K562 (cell line): ENCODE results near the gene PRIM1. TPM values are rescaled to one million over a fixed set of nuclear protein-coding genes. Genes with fewer than 3 reads are reported as not detected.
A peak's percentile ranks its signal among the peaks of the same experiment; 100 is the strongest.

Source experiments
- ATAC-seq: fragments of 200-7000 bp; cut with Tn5 transposase; 3 replicates; pipeline ENCODE4 v1.9.1; 2020; ENCODE audit warnings: moderate library complexity
- BruUV-seq: library from RNA; stranded (reverse); fragments of 400-500 nt; replicated peaks from 2 replicates; lab custom pipeline; 2021; lab: Mats Ljungman, UMichigan
- CTCF ChIA-PET: fragments of 300-600 bp; formaldehyde crosslinking; extraction: SDS; loops from one replicate; lab custom pipeline; 2021; ENCODE audit warnings: low intra/inter-chr PET ratio; lab: Yijun Ruan, JAX
- POLR2A ChIA-PET: fragments of 300-600, 350-650 bp; sonication (Branson Sonifier 250); formaldehyde crosslinking; extraction: SDS; loops from one replicate; lab custom pipeline; 2021; ENCODE audit warnings: antibody characterized with exemption, inconsistent platforms; lab: Yijun Ruan, JAX
- DNase-seq, 4 experiments: peaks; one replicate each; pipeline versions ENCODE4 v3.0.0 to v3.0.0-alpha.2; 2011 to 2018; ENCODE audit warnings: low spot score in 3 of 4, mixed read lengths in 3 of 4; ENCODE audit errors: extremely low read depth in 1 of 4
- FAIRE-seq: peaks from 2 replicates; lab custom pipeline; 2011; peaks lifted over from hg19 to GRCh38; lab: Jason Lieb, UNC
- H2AFZ ChIP-seq: 2 replicates; pipeline ENCODE4 v1.6.0; 2011; ENCODE audit warnings: low read depth, low read length, control low read depth, inconsistent platforms
- H3K27ac ChIP-seq: fragments of 200-600 bp; 3 replicates; pipeline ENCODE4 v1.8.0; 2011; ENCODE audit warnings: low read depth, mild to moderate bottlenecking, control low read depth, inconsistent platforms, low read length, moderate library complexity, mixed read lengths; ENCODE audit errors: extremely low read depth
- H3K27me3 ChIP-seq, 2 experiments: fragments of 300-600 bp in 1 of 2; 2 replicates in 1 of 2; 3 replicates in 1 of 2; pipeline versions ENCODE4 v1.6.0 to v1.8.0; 2011; ENCODE audit warnings: inconsistent platforms in 2 of 2, low read length in 2 of 2, mild to moderate bottlenecking in 1 of 2, mixed read lengths in 1 of 2, moderate library complexity in 1 of 2; ENCODE audit not compliant: control insufficient read depth in 2 of 2, insufficient read depth in 2 of 2
- H3K36me3 ChIP-seq: fragments of 300-600 bp; 3 replicates; pipeline ENCODE4 v1.8.0; 2011; ENCODE audit warnings: mild to moderate bottlenecking, low read length, inconsistent platforms; ENCODE audit not compliant: control insufficient read depth, insufficient read depth
- H3K4me1 ChIP-seq, 2 experiments: fragments of 200-600 bp in 1 of 2; replicated peaks in 1 of 2; 2 replicates in 1 of 2; 3 replicates in 1 of 2; pipeline versions ENCODE4 v1.5.1 to v1.8.0; 2011; ENCODE audit warnings: inconsistent platforms in 2 of 2, low read length in 2 of 2, mild to moderate bottlenecking in 1 of 2, mixed read lengths in 1 of 2, moderate library complexity in 1 of 2; ENCODE audit not compliant: control insufficient read depth in 2 of 2, insufficient read depth in 2 of 2
- H3K4me2 ChIP-seq: 2 replicates; pipeline ENCODE4 v1.6.1; 2011; ENCODE audit warnings: low read length, control low read depth, inconsistent platforms, mixed read lengths; ENCODE audit not compliant: insufficient read depth
- H3K4me3 ChIP-seq: fragments of 200-600 bp; sonication (generic), shearing (Covaris generic); 2 replicates; pipeline ENCODE4 v1.5.1; 2016; ENCODE audit warnings: control low read depth, inconsistent platforms
- H3K79me2 ChIP-seq: fragments of 200-600 bp; 3 replicates; pipeline ENCODE4 v1.8.0; 2011; ENCODE audit warnings: low read length, inconsistent platforms; ENCODE audit not compliant: control insufficient read depth, insufficient read depth
- H3K9ac ChIP-seq, 2 experiments: 2 replicates each; pipeline versions ENCODE4 v1.6.0 to v1.6.1; 2011; ENCODE audit warnings: low read depth in 2 of 2, low read length in 2 of 2, control low read depth in 1 of 2, inconsistent platforms in 1 of 2, mild to moderate bottlenecking in 1 of 2, mixed read lengths in 1 of 2; ENCODE audit not compliant: insufficient read depth in 1 of 2
- H3K9me1 ChIP-seq: one replicate; pipeline ENCODE4 v1.6.0; 2011; ENCODE audit warnings: inconsistent platforms, mild to moderate bottlenecking, low read length, moderate library complexity; ENCODE audit not compliant: control insufficient read depth, insufficient read depth
- H3K9me3 ChIP-seq: replicated peaks from 2 replicates; pipeline ENCODE4 v1.5.1; 2011; ENCODE audit warnings: low read depth, low read length, inconsistent platforms; ENCODE audit not compliant: control insufficient read depth, insufficient read depth
- H4K20me1 ChIP-seq: replicated peaks from 2 replicates; pipeline ENCODE4 v1.6.1; 2011; ENCODE audit warnings: low read length, inconsistent platforms, mixed read lengths; ENCODE audit not compliant: control insufficient read depth, insufficient read depth
- C11orf30 ChIP-seq: fragments of 450-650 bp; IDR thresholded peaks from 2 replicates; pipeline ENCODE4 v1.6.1; 2016; ENCODE audit warnings: low read depth, mild to moderate bottlenecking
- CXXC5 ChIP-seq: fragments of 250-450 bp; sonication (Bioruptor Pico); IDR thresholded peaks from 2 replicates; pipeline ENCODE4 v1.8.0; 2022; ENCODE audit warnings: inconsistent platforms, mild to moderate bottlenecking, moderate library complexity
- EP400 ChIP-seq: fragments of 450-650 bp; IDR thresholded peaks from 2 replicates; pipeline ENCODE4 v1.6.1; 2017; ENCODE audit warnings: antibody characterized with exemption, mild to moderate bottlenecking, moderate library complexity
- KHSRP ChIP-seq: fragments of 450-650 bp; IDR thresholded peaks from 2 replicates; pipeline ENCODE4 v1.6.1; 2017
- POU5F1 ChIP-seq: fragments of 150-350 bp; IDR thresholded peaks from 2 replicates; pipeline ENCODE4 v1.6.1; 2014; ENCODE audit warnings: borderline replicate concordance, low read length, low read depth, mild to moderate bottlenecking; ENCODE audit not compliant: partially characterized antibody
- TEAD1 ChIP-seq, 2 experiments: fragments of 450-650 bp in 1 of 2; sonication (generic) in 1 of 2; formaldehyde crosslinking; IDR thresholded peaks; 2 replicates each; pipeline versions ENCODE4 v1.4.0 to v1.8.0; 2020 to 2022; ENCODE audit warnings: mild to moderate bottlenecking in 2 of 2, missing genetic modification reagents in 1 of 2
- WGBS: fragments of 100-300 bp; shearing (Covaris generic); methylation state at CpG from one replicate; pipeline ENCODE4 v1.1.6; 2016; ENCODE audit warnings: low coverage, mixed read lengths; ENCODE audit not compliant: insufficient coverage; ENCODE audit errors: missing lambda C conversion rate; 5-methylcytosine and 5-hydroxymethylcytosine counted together
- in situ Hi-C: fragments of 300-500 bp; cut with MboI; formaldehyde crosslinking; loops from 4 replicates; pipeline ENCODE4 v1.15.0; 2018; ENCODE audit warnings: inconsistent platforms, mixed read lengths
- intact Hi-C: fragments of 100-400 bp; cut with micrococcal nuclease; formaldehyde crosslinking; loops from 2 replicates; pipeline ENCODE4 v1.14.2; 2022
- polyA plus RNA-seq, 8 experiments: library from polyadenylated mRNA; depleted of rRNA in 4 of 8; stranded (reverse) in 5 of 8; unstranded in 3 of 8; fragments of >200 nt; fragmentation: Nextera tagmentation in 2 of 8; fragmentation: Illumina TruSeq in 1 of 8; extraction: Ambion mirVana in 2 of 8; extraction: Trizol in 1 of 8; gene quantifications; 2 replicates each; pipeline versions ENCODE4 v1.2.1 to v1.2.3, GENCODE V29; 2011 to 2014; ENCODE audit warnings: inconsistent platforms in 1 of 8, missing spikeins in 1 of 8
- total RNA-seq, 7 experiments: library from RNA; depleted of rRNA in 6 of 7; stranded (reverse); fragments of >200 nt in 6 of 7; fragmentation: Illumina TruSeq in 2 of 7; extraction: Trizol in 2 of 7; gene quantifications; 2 replicates each; pipeline versions ENCODE4 v1.2.1 to v1.2.3, GENCODE V29; 2011 to 2021; ENCODE audit warnings: low replicate concordance in 1 of 7
- TF ChIP-seq, protein P1 (sequence below): fragments of 450-650 bp; IDR thresholded peaks from 2 replicates; pipeline ENCODE4 v1.6.1; 2016; ENCODE audit warnings: low read depth
- TF ChIP-seq, protein P2 (sequence below), 2 experiments: fragments of 450-650 bp in 1 of 2; IDR thresholded peaks; 2 replicates each; pipeline ENCODE4 v1.6.1; 2011 to 2017; ENCODE audit warnings: low read depth in 2 of 2, antibody characterized with exemption in 1 of 2, borderline replicate concordance in 1 of 2, low read length in 1 of 2, mild to moderate bottlenecking in 1 of 2, mixed read lengths in 1 of 2; ENCODE audit not compliant: control insufficient read depth in 1 of 2

The PRIM1 gene
- total and polyA plus RNA-seq, 9 of the 15 experiments (the other 6 are each of a cell fraction or from before 2014, with no cell fraction given): 67.2 to 179 (median 140) TPM

DNA sequence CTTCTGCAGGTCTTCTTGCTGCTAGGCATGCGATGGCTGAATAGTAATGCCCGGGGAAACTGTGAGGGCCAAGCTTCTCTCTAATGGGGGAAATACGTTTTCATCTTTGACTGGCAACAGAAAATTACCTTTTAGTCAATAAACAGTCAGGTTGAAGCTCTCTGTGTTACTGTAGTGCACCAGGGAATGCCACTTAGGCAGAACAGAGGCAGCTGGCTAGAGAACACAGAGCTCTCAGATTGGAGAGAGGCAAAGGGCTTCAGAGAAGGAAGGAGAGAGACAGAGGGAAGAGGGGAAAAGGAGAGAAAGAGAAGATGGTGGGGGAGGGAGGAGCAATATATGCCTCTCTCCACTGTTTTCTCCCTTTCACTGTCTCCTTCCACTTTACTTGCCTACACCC lies 17.7 kb upstream of the PRIM1 start:
- Histone ChIP-seq H3K27ac (no peak overlapping the region), H3K4me3 (no peak overlapping the region), H2AFZ (peak overlapping the region; percentile 11; the same call in 1 of the 2 replicates), H3K9me3 (no peaks in the 10 kb centered on the region), H3K27me3 (no peaks in the 10 kb centered on the region), H3K4me1 (no peaks in the 10 kb centered on the region; a peak in 1 of 5 replicates), H3K9me1 (no peaks in the 10 kb centered on the region), H3K36me3 (no peaks in the 10 kb centered on the region), H4K20me1 (no peaks in the 10 kb centered on the region), H3K4me2 (no peak overlapping the region), H3K79me2 (no peaks in the 10 kb centered on the region), H3K9ac (no peak overlapping the region)
- in situ Hi-C loops: no loop called here
- intact Hi-C loops: no loop called here
- DNase-seq (no peak), FAIRE-seq (no peak), ATAC-seq (peak; percentile 30; the same call in 2 of the 3 replicates)
- ChIA-PET POLR2A (interaction anchor here (0.6 to 0.8 kb wide), 4 partner anchors 8 to 46 kb away, joined by 3 to 5 read pairs (median 4); no protein-coding TSS in a partner anchor), CTCF (no interaction called here)
- BruUV-seq: no TSS peak
- WGBS: 55% methylated on average over 3 of the region's 3 CpGs
- TF ChIP-seq CXXC5 (CRISPR knock-in tag) (no peak), C11orf30 (no peak), POU5F1 (no peak), EP400 (no peak), KHSRP (no peak), TEAD1 (CRISPR knock-in tag; IDR thresholded peaks at IDR 0.05) (no peak)
- TF ChIP-seq, protein P1, sequence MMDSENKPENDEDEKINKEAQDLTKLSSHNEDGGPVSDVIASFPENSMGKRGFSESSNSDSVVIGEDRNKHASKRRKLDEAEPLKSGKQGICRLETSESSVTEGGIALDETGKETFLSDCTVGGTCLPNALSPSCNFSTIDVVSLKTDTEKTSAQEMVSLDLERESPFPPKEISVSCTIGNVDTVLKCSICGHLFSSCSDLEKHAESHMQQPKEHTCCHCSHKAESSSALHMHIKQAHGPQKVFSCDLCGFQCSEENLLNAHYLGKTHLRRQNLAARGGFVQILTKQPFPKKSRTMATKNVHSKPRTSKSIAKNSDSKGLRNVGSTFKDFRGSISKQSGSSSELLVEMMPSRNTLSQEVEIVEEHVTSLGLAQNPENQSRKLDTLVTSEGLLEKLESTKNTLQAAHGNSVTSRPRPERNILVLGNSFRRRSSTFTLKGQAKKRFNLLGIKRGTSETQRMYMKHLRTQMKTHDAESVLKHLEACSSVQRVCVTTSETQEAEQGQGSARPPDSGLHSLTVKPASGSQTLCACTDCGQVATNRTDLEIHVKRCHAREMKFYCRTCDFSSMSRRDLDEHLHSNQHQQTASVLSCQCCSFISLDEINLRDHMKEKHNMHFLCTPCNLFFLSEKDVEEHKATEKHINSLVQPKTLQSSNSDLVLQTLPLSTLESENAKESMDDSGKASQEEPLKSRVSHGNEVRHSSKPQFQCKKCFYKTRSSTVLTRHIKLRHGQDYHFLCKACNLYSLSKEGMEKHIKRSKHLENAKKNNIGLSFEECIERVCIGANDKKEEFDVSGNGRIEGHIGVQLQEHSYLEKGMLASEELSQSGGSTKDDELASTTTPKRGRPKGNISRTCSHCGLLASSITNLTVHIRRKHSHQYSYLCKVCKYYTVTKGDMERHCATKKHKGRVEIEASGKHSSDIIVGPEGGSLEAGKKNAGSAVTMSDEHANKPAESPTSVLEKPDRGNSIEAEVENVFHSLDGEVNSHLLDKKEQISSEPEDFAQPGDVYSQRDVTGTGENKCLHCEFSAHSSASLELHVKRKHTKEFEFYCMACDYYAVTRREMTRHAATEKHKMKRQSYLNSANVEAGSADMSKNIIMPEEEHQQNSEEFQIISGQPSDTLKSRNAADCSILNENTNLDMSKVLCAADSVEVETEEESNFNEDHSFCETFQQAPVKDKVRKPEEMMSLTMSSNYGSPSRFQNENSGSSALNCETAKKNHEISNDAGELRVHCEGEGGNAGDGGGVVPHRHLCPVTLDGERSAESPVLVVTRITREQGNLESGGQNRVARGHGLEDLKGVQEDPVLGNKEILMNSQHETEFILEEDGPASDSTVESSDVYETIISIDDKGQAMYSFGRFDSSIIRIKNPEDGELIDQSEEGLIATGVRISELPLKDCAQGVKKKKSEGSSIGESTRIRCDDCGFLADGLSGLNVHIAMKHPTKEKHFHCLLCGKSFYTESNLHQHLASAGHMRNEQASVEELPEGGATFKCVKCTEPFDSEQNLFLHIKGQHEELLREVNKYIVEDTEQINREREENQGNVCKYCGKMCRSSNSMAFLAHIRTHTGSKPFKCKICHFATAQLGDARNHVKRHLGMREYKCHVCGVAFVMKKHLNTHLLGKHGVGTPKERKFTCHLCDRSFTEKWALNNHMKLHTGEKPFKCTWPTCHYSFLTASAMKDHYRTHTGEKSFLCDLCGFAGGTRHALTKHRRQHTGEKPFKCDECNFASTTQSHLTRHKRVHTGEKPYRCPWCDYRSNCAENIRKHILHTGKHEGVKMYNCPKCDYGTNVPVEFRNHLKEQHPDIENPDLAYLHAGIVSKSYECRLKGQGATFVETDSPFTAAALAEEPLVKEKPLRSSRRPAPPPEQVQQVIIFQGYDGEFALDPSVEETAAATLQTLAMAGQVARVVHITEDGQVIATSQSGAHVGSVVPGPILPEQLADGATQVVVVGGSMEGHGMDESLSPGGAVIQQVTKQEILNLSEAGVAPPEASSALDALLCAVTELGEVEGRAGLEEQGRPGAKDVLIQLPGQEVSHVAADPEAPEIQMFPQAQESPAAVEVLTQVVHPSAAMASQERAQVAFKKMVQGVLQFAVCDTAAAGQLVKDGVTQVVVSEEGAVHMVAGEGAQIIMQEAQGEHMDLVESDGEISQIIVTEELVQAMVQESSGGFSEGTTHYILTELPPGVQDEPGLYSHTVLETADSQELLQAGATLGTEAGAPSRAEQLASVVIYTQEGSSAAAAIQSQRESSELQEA: no peak
- TF ChIP-seq, protein P2, sequence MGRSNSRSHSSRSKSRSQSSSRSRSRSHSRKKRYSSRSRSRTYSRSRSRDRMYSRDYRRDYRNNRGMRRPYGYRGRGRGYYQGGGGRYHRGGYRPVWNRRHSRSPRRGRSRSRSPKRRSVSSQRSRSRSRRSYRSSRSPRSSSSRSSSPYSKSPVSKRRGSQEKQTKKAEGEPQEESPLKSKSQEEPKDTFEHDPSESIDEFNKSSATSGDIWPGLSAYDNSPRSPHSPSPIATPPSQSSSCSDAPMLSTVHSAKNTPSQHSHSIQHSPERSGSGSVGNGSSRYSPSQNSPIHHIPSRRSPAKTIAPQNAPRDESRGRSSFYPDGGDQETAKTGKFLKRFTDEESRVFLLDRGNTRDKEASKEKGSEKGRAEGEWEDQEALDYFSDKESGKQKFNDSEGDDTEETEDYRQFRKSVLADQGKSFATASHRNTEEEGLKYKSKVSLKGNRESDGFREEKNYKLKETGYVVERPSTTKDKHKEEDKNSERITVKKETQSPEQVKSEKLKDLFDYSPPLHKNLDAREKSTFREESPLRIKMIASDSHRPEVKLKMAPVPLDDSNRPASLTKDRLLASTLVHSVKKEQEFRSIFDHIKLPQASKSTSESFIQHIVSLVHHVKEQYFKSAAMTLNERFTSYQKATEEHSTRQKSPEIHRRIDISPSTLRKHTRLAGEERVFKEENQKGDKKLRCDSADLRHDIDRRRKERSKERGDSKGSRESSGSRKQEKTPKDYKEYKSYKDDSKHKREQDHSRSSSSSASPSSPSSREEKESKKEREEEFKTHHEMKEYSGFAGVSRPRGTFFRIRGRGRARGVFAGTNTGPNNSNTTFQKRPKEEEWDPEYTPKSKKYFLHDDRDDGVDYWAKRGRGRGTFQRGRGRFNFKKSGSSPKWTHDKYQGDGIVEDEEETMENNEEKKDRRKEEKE (IDR thresholded peaks at IDR 0.05; ENCODE audit: borderline replicate concordance in 1 of 2, control insufficient read depth in 1 of 2, low read depth in 2 of 2, low read length in 1 of 2): no peak
